ENCODE results near the gene HSDL2. TPM values are rescaled to one million over a fixed set of nuclear protein-coding genes. Genes with fewer than 3 reads are reported as not detected.

Gene HSDL2
- total RNA-seq, 6 experiments from 2014 or later, result 65.8 to 96.8 (median 79.8) TPM

GRCh38 chr9:112375361-112375760 lies 4.5 kb upstream of the HSDL2 start:
- H3K9me3 ChIP-seq, result no peaks in the 10 kb centered on the region
- no peak overlapping the region for H3K4me3 ChIP-seq
- no peaks in the 10 kb centered on the region for H3K27me3 ChIP-seq
- DNase-seq, result no peak
- no peaks in the 10 kb centered on the region for H3K36me3 ChIP-seq
- no peak overlapping the region for H3K27ac ChIP-seq
- ATAC-seq, result no peak
- no peak for TF ChIP-seq POLR2A (IDR thresholded peaks at IDR 0.05)
- TF ChIP-seq, protein P1, sequence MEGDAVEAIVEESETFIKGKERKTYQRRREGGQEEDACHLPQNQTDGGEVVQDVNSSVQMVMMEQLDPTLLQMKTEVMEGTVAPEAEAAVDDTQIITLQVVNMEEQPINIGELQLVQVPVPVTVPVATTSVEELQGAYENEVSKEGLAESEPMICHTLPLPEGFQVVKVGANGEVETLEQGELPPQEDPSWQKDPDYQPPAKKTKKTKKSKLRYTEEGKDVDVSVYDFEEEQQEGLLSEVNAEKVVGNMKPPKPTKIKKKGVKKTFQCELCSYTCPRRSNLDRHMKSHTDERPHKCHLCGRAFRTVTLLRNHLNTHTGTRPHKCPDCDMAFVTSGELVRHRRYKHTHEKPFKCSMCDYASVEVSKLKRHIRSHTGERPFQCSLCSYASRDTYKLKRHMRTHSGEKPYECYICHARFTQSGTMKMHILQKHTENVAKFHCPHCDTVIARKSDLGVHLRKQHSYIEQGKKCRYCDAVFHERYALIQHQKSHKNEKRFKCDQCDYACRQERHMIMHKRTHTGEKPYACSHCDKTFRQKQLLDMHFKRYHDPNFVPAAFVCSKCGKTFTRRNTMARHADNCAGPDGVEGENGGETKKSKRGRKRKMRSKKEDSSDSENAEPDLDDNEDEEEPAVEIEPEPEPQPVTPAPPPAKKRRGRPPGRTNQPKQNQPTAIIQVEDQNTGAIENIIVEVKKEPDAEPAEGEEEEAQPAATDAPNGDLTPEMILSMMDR (IDR thresholded peaks at IDR 0.05), result no peak
- WGBS (ENCODE audit: insufficient coverage, low coverage, low lambda C conversion rate, missing lambda C conversion rate), result 89% methylated on average over 3 of the region's 5 CpGs
- H3K4me1 ChIP-seq, result peaks cover 0 to 15% (median 7%) of the 10 kb centered on the region in 4 donors
- intact Hi-C loops (cut with DNase I), result no loop called here

DNA sequence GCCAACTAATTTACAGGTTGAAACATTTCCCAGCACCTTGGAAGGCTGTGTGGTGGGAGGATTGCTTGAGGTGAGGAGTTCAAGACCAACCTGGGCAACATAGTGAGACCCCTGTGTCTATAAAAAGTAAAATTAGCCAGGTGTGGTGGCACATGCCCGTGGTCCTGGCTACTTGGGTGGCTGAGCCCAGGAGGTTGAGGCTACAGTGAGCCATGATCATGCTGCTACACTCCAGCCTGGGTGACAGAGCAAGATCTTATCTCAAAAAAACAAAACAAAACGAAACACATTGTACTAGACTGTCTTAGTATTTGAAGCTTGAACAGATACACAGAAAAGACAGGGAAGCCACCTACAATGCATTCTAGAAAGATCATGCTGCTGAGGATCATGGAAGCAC lies 2.8 kb upstream of the HSDL2 start:
- H3K4me3 ChIP-seq, result no peak overlapping the region
- H3K27ac ChIP-seq, result no peak overlapping the region
- DNase-seq, result no peak
- H3K9me3 ChIP-seq, result no peaks in the 10 kb centered on the region
- no peak for ATAC-seq
- intact Hi-C loops (cut with DNase I), result no loop called here
- no peaks in the 10 kb centered on the region for H3K36me3 ChIP-seq
- no peaks in the 10 kb centered on the region for H3K27me3 ChIP-seq
- WGBS (ENCODE audit: insufficient coverage, low coverage, low lambda C conversion rate, missing lambda C conversion rate), result 36% methylated on average over 2 of the region's 2 CpGs
- TF ChIP-seq, protein P1 (IDR thresholded peaks at IDR 0.05), result no peak
- no peak for TF ChIP-seq POLR2A (IDR thresholded peaks at IDR 0.05)
- peaks cover 0 to 26% (median 13%) of the 10 kb centered on the region in 4 donors for H3K4me1 ChIP-seq

DNA sequence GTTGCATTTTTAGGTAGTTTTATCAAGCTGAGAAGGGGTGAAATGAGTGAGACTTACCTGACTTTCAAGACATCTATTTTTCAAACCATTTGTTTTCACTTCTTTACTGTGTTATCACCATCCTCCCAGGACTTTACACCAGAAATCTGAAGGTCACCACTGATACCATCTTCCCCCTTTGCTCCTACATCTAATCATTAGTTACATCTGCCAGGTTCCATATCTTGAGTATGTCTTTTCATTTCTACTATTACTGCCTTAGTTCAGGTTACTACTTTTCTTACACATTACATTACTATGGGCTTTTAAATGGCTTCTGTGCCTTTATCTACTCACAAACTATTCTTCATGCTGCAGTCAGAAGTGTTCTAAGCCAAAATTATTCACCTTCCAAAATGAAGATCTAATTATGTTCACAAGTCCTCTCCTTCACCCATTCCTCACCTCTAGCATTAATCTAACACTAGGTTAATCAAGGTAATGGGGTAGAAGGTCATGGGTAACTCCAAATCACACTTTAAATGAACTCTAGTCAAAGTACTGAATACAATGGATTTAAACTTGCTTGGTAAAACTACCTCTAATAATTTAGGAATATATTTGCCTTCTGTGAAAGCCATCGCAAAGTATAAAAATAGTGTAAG lies 2.1 kb upstream of the HSDL2 start:
- Histone ChIP-seq H3K27me3 (no peaks in the 10 kb centered on the region), H3K4me1 (peaks cover 0 to 33% (median 16%) of the 10 kb centered on the region in 4 donors), H3K4me3 (peak overlapping the region in 2 of 3 donors; percentile 75 to 92), H3K36me3 (no peaks in the 10 kb centered on the region), H3K9me3 (no peaks in the 10 kb centered on the region), H3K27ac (no peak overlapping the region)
- ATAC-seq (no peak), DNase-seq (no peak)
- WGBS (ENCODE audit: insufficient coverage, low coverage, low lambda C conversion rate, missing lambda C conversion rate), result 24% methylated on average over 1 of the region's 1 CpG
- TF ChIP-seq, protein P1 (IDR thresholded peaks at IDR 0.05), result no peak
- TF ChIP-seq POLR2A (IDR thresholded peaks at IDR 0.05), result no peak
- intact Hi-C loops (cut with DNase I), result no loop called here

- Histone ChIP-seq H3K4me1 (peaks cover 0 to 40% (median 19%) of the 10 kb centered on the region in 4 donors), H3K27ac (peak overlapping the region; percentile 92 to 98 (median 96)), H3K27me3 (no peaks in the 10 kb centered on the region), H3K36me3 (no peaks in the 10 kb centered on the region), H3K9me3 (no peaks in the 10 kb centered on the region), H3K4me3 (peak overlapping the region; percentile 73 to 92 (median 75))
- 4% methylated on average over 27 of the region's 27 CpGs for WGBS (ENCODE audit: insufficient coverage, low coverage, low lambda C conversion rate, missing lambda C conversion rate)
- ATAC-seq (peak in 1 of 4 donors; percentile 1), DNase-seq (peak; percentile 30 to 57 (median 52))
- TF ChIP-seq, protein P1 (IDR thresholded peaks at IDR 0.05), result no peak
- no peak for TF ChIP-seq POLR2A (IDR thresholded peaks at IDR 0.05)
- intact Hi-C loops (cut with DNase I), result no loop called here
These were observed 1.4 kb upstream of the HSDL2 start for GRCh38 chr9:112378328-112379176.
